Measurements from ENCODE around the gene GRIK4. TPM values are rescaled to one million over a fixed set of nuclear protein-coding genes. Genes with fewer than 3 reads are reported as not detected.

GRIK4 gene
- total RNA-seq, 1 donor from 2014 or later = 4.5 TPM

- Mint-ChIP-seq H3K9me3 (ENCODE audit: unreplicated experiment) (no peaks in the 10 kb centered on the region), H3K36me3 (ENCODE audit: low read depth, unreplicated experiment) (no peaks in the 10 kb centered on the region), H3K27me3 (ENCODE audit: unreplicated experiment) (peaks cover 4% of the 10 kb centered on the region), H3K4me1 (ENCODE audit: unreplicated experiment) (peaks cover 22% of the 10 kb centered on the region), H3K27ac (ENCODE audit: unreplicated experiment) (no peak overlapping the region), H3K4me3 (ENCODE audit: unreplicated experiment) (no peak overlapping the region)
- TF ChIP-seq CTCF (IDR thresholded peaks at IDR 0.05; ENCODE audit: unreplicated experiment) = no peak
- no peak for DNase-seq (ENCODE audit: low spot score)
These were observed 372.0 kb downstream of the GRIK4 start for GRCh38 chr11:120883404-120884080.

GRCh38 chr11:120884154-120885020, 372.8 kb downstream of the GRIK4 start:
- H3K9me3 Mint-ChIP-seq (ENCODE audit: unreplicated experiment) = no peaks in the 10 kb centered on the region
- TF ChIP-seq CTCF (IDR thresholded peaks at IDR 0.05; ENCODE audit: unreplicated experiment) = no peak

GRCh38 chr11:120890609-120891320, 379.2 kb downstream of the GRIK4 start:
- Mint-ChIP-seq H3K4me1 (ENCODE audit: unreplicated experiment) (peaks cover 2% of the 10 kb centered on the region), H3K27me3 (ENCODE audit: unreplicated experiment) (no peaks in the 10 kb centered on the region), H3K27ac (ENCODE audit: unreplicated experiment) (no peak overlapping the region), H3K4me3 (ENCODE audit: unreplicated experiment) (no peak overlapping the region), H3K36me3 (ENCODE audit: low read depth, unreplicated experiment) (no peaks in the 10 kb centered on the region), H3K9me3 (ENCODE audit: unreplicated experiment) (no peaks in the 10 kb centered on the region)
- no peak for TF ChIP-seq CTCF (IDR thresholded peaks at IDR 0.05; ENCODE audit: unreplicated experiment)
- DNase-seq (ENCODE audit: low spot score) = no peak

More at GRCh38 chr11:120884154-120885020, 372.8 kb downstream of the GRIK4 start:
- Mint-ChIP-seq H3K4me3 (ENCODE audit: unreplicated experiment) (no peak overlapping the region), H3K36me3 (ENCODE audit: low read depth, unreplicated experiment) (no peaks in the 10 kb centered on the region), H3K4me1 (ENCODE audit: unreplicated experiment) (peaks cover 22% of the 10 kb centered on the region), H3K27me3 (ENCODE audit: unreplicated experiment) (peaks cover 2% of the 10 kb centered on the region), H3K27ac (ENCODE audit: unreplicated experiment) (no peak overlapping the region)
- no peak for DNase-seq (ENCODE audit: low spot score)

GRCh38 chr11:120893440-120894201, 382.1 kb downstream of the GRIK4 start:
- H3K4me3 Mint-ChIP-seq (ENCODE audit: unreplicated experiment) = no peak overlapping the region
- TF ChIP-seq CTCF (IDR thresholded peaks at IDR 0.05; ENCODE audit: unreplicated experiment) = no peak
- peaks cover 7% of the 10 kb centered on the region for H3K4me1 Mint-ChIP-seq (ENCODE audit: unreplicated experiment)
- H3K9me3 Mint-ChIP-seq (ENCODE audit: unreplicated experiment) = no peaks in the 10 kb centered on the region
- no peaks in the 10 kb centered on the region for H3K36me3 Mint-ChIP-seq (ENCODE audit: low read depth, unreplicated experiment)
- no peaks in the 10 kb centered on the region for H3K27me3 Mint-ChIP-seq (ENCODE audit: unreplicated experiment)
- DNase-seq (ENCODE audit: low spot score) = no peak
- no peak overlapping the region for H3K27ac Mint-ChIP-seq (ENCODE audit: unreplicated experiment)
